ENCODE data around the gene GHR. TPM values are rescaled to one million over a fixed set of nuclear protein-coding genes. Genes with fewer than 3 reads are reported as not detected.

GHR gene
- total and polyA plus RNA-seq, 10 donors = 0.42 to 11.5 (median 5.1) TPM

GRCh38 chr5:42582723-42583122 lies 159.5 kb downstream of the GHR start:
- no peak overlapping the region for H3K4me3 ChIP-seq
- TF ChIP-seq CTCF (IDR thresholded peaks at IDR 0.05 in 8 of 11, conservative IDR thresholded peaks at IDR 0.05 in 3 of 11) = no peak
- intact Hi-C loops (cut with DNase I; ENCODE audit: low total_unique reads) = no loop called here
- 91 to 96% (median 94%) methylated on average over 12 to 13 of the region's 13 CpGs for WGBS, 5 donors
- H3K27me3 ChIP-seq (replicated peaks in 1 of 7) = no peaks in the 10 kb centered on the region
- H3K4me1 ChIP-seq = peaks cover 0 to 8% (median 5%) of the 10 kb centered on the region in 6 donors
- no peak for DNase-seq
- no peaks in the 10 kb centered on the region for H3K9me3 ChIP-seq
- no peaks in the 10 kb centered on the region for H3K36me3 ChIP-seq
- H3K27ac ChIP-seq = no peak overlapping the region

- H3K4me3 ChIP-seq = no peak overlapping the region
- H3K36me3 ChIP-seq = no peaks in the 10 kb centered on the region
- TF ChIP-seq CTCF (IDR thresholded peaks at IDR 0.05 in 8 of 11, conservative IDR thresholded peaks at IDR 0.05 in 3 of 11) = peak; percentile 25 to 80 (median 65)
- no peak for TF ChIP-seq POLR2AphosphoS5 (IDR thresholded peaks at IDR 0.05)
- peaks cover 0 to 8% (median 5%) of the 10 kb centered on the region in 6 donors for H3K4me1 ChIP-seq
- H3K27me3 ChIP-seq (replicated peaks in 1 of 7) = no peaks in the 10 kb centered on the region
- H3K27ac ChIP-seq = no peak overlapping the region
- intact Hi-C loops (cut with DNase I; ENCODE audit: low total_unique reads) = no loop called here
- no peak for DNase-seq
- no peaks in the 10 kb centered on the region for H3K9me3 ChIP-seq
- 19 to 31% (median 23%) methylated on average over 4 of the region's 4 CpGs for WGBS, 5 donors
Measured at GRCh38 chr5:42583322-42583721, 160.1 kb downstream of the GHR start.

- WGBS, 5 donors = 11 to 23% (median 15%) methylated on average over 4 of the region's 4 CpGs
- Histone ChIP-seq H3K27me3 (replicated peaks in 1 of 7) (no peaks in the 10 kb centered on the region), H3K4me3 (no peak overlapping the region), H3K9me3 (no peaks in the 10 kb centered on the region), H3K36me3 (no peaks in the 10 kb centered on the region), H3K4me1 (peaks cover 0 to 21% (median 17%) of the 10 kb centered on the region in 6 donors), H3K27ac (no peak overlapping the region)
- TF ChIP-seq POLR2AphosphoS5 (IDR thresholded peaks at IDR 0.05) = no peak
- TF ChIP-seq POLR2A (IDR thresholded peaks at IDR 0.05) = no peak
- TF ChIP-seq CTCF (IDR thresholded peaks at IDR 0.05 in 8 of 11, conservative IDR thresholded peaks at IDR 0.05 in 3 of 11) = no peak
- intact Hi-C loops (cut with DNase I; ENCODE audit: low total_unique reads) = no loop called here
- DNase-seq = no peak
Measured at GRCh38 chr5:42586625-42587024, 163.4 kb downstream of the GHR start.

- no peak for DNase-seq
- intact Hi-C loops (cut with DNase I; ENCODE audit: low total_unique reads) = no loop called here
- 65 to 91% (median 78%) methylated on average over 4 of the region's 4 CpGs for WGBS, 5 donors
- H3K4me3 ChIP-seq = no peak overlapping the region
- no peak overlapping the region for H3K27ac ChIP-seq
- H3K4me1 ChIP-seq = peaks cover 0 to 26% (median 18%) of the 10 kb centered on the region in 6 donors
- no peak for TF ChIP-seq POLR2A (IDR thresholded peaks at IDR 0.05)
- no peak for TF ChIP-seq POLR2AphosphoS5 (IDR thresholded peaks at IDR 0.05)
- no peak for TF ChIP-seq CTCF (IDR thresholded peaks at IDR 0.05 in 8 of 11, conservative IDR thresholded peaks at IDR 0.05 in 3 of 11)
- H3K9me3 ChIP-seq = peaks cover 0 to under 1% (median 0%) of the 10 kb centered on the region in 8 donors
- no peaks in the 10 kb centered on the region for H3K36me3 ChIP-seq
- no peaks in the 10 kb centered on the region for H3K27me3 ChIP-seq (replicated peaks in 1 of 7)
Measured at GRCh38 chr5:42587096-42587723, 164.0 kb downstream of the GHR start.

Data from spleen (tissue), 11 donors.